ENCODE data around the gene ARL17B. TPM values are rescaled to one million over a fixed set of nuclear protein-coding genes. Genes with fewer than 3 reads are reported as not detected.
"Not testable (repeated sequence)": the region's sequence is repeated elsewhere in the genome, so short reads cannot be mapped to it uniquely, and the experiment has no call there.

ARL17B gene
- total RNA-seq (15.0 and 20.5 TPM in 2 replicates), polyA plus RNA-seq (18.8 and 23.8 TPM in 2 replicates)

GRCh38 chr17:46361755-46362154, at the start of gene ARL17B:
Gene ARL17B, minus strand, starts transcription at chr17:46361766. Its CDS starts 3,369 bp downstream, at chr17:46358397.
- DNase-seq (ENCODE audit: low read depth in 1 of 2, low spot score in 1 of 2); H3K9me3 ChIP-seq (ENCODE audit: low read depth); H3K27ac ChIP-seq; H3K4me3 ChIP-seq; H3K27me3 ChIP-seq; H3K4me1 ChIP-seq (ENCODE audit: low read depth); H3K36me3 ChIP-seq: not testable (repeated sequence)

GRCh38 chr17:46409864-46410263, 48.3 kb upstream of the ARL17B start:
- H3K27ac ChIP-seq; H3K27me3 ChIP-seq; H3K36me3 ChIP-seq; H3K4me3 ChIP-seq; H3K4me1 ChIP-seq (ENCODE audit: low read depth); H3K9me3 ChIP-seq (ENCODE audit: low read depth); DNase-seq (ENCODE audit: low read depth in 1 of 2, low spot score in 1 of 2): not testable (repeated sequence)

GRCh38 chr17:46407155-46407554, 45.6 kb upstream of the ARL17B start:
- H3K4me3 ChIP-seq; H3K27me3 ChIP-seq; H3K27ac ChIP-seq; H3K36me3 ChIP-seq; H3K9me3 ChIP-seq (ENCODE audit: low read depth); DNase-seq (ENCODE audit: low read depth in 1 of 2, low spot score in 1 of 2); H3K4me1 ChIP-seq (ENCODE audit: low read depth): not testable (repeated sequence)

- H3K36me3 ChIP-seq; H3K27me3 ChIP-seq; H3K4me1 ChIP-seq (ENCODE audit: low read depth); H3K4me3 ChIP-seq; H3K9me3 ChIP-seq (ENCODE audit: low read depth); DNase-seq (ENCODE audit: low read depth in 1 of 2, low spot score in 1 of 2); H3K27ac ChIP-seq: not testable (repeated sequence)
Measured at GRCh38 chr17:46401033-46401787, 39.6 kb upstream of the ARL17B start.

- not testable (repeated sequence) for H3K36me3 ChIP-seq; H3K27me3 ChIP-seq; H3K9me3 ChIP-seq (ENCODE audit: low read depth); H3K4me3 ChIP-seq; DNase-seq (ENCODE audit: low read depth in 1 of 2, low spot score in 1 of 2); H3K27ac ChIP-seq; H3K4me1 ChIP-seq (ENCODE audit: low read depth)
Measured at GRCh38 chr17:46400543-46400942, 39.0 kb upstream of the ARL17B start.

- not testable (repeated sequence) for H3K4me1 ChIP-seq (ENCODE audit: low read depth); DNase-seq (ENCODE audit: low read depth in 1 of 2, low spot score in 1 of 2); H3K9me3 ChIP-seq (ENCODE audit: low read depth); H3K4me3 ChIP-seq; H3K36me3 ChIP-seq; H3K27me3 ChIP-seq; H3K27ac ChIP-seq
Measured at GRCh38 chr17:46399993-46400392, 38.4 kb upstream of the ARL17B start.

- not testable (repeated sequence) for DNase-seq (ENCODE audit: low read depth in 1 of 2, low spot score in 1 of 2); H3K9me3 ChIP-seq (ENCODE audit: low read depth); H3K4me1 ChIP-seq (ENCODE audit: low read depth); H3K27me3 ChIP-seq; H3K4me3 ChIP-seq; H3K27ac ChIP-seq; H3K36me3 ChIP-seq
Measured at GRCh38 chr17:46396292-46396691, 34.7 kb upstream of the ARL17B start.

GRCh38 chr17:46393702-46394101, 32.1 kb upstream of the ARL17B start:
- H3K4me3 ChIP-seq; H3K4me1 ChIP-seq (ENCODE audit: low read depth); H3K9me3 ChIP-seq (ENCODE audit: low read depth); H3K27me3 ChIP-seq; DNase-seq (ENCODE audit: low read depth in 1 of 2, low spot score in 1 of 2); H3K36me3 ChIP-seq; H3K27ac ChIP-seq: not testable (repeated sequence)

GRCh38 chr17:46385491-46385890, 23.9 kb upstream of the ARL17B start:
- H3K4me1 ChIP-seq (ENCODE audit: low read depth); DNase-seq (ENCODE audit: low read depth in 1 of 2, low spot score in 1 of 2); H3K9me3 ChIP-seq (ENCODE audit: low read depth); H3K27ac ChIP-seq; H3K27me3 ChIP-seq; H3K36me3 ChIP-seq; H3K4me3 ChIP-seq: not testable (repeated sequence)

GRCh38 chr17:46383118-46383517, 21.6 kb upstream of the ARL17B start:
- H3K9me3 ChIP-seq (ENCODE audit: low read depth); H3K27me3 ChIP-seq; H3K36me3 ChIP-seq; DNase-seq (ENCODE audit: low read depth in 1 of 2, low spot score in 1 of 2); H3K4me3 ChIP-seq; H3K27ac ChIP-seq; H3K4me1 ChIP-seq (ENCODE audit: low read depth): not testable (repeated sequence)

- not testable (repeated sequence) for H3K4me1 ChIP-seq (ENCODE audit: low read depth); H3K27ac ChIP-seq; H3K36me3 ChIP-seq; DNase-seq (ENCODE audit: low read depth in 1 of 2, low spot score in 1 of 2); H3K27me3 ChIP-seq; H3K4me3 ChIP-seq; H3K9me3 ChIP-seq (ENCODE audit: low read depth)
Measured at GRCh38 chr17:46373418-46373817, 11.9 kb upstream of the ARL17B start.

- not testable (repeated sequence) for DNase-seq (ENCODE audit: low read depth in 1 of 2, low spot score in 1 of 2); H3K9me3 ChIP-seq (ENCODE audit: low read depth); H3K27me3 ChIP-seq; H3K27ac ChIP-seq; H3K36me3 ChIP-seq; H3K4me1 ChIP-seq (ENCODE audit: low read depth); H3K4me3 ChIP-seq
Measured at GRCh38 chr17:46372236-46373229, 11.0 kb upstream of the ARL17B start.

GRCh38 chr17:46367520-46367919, 6.0 kb upstream of the ARL17B start:
- H3K27me3 ChIP-seq; DNase-seq (ENCODE audit: low read depth in 1 of 2, low spot score in 1 of 2); H3K4me1 ChIP-seq (ENCODE audit: low read depth); H3K36me3 ChIP-seq; H3K9me3 ChIP-seq (ENCODE audit: low read depth); H3K4me3 ChIP-seq; H3K27ac ChIP-seq: not testable (repeated sequence)

- not testable (repeated sequence) for DNase-seq (ENCODE audit: low read depth in 1 of 2, low spot score in 1 of 2); H3K4me3 ChIP-seq; H3K36me3 ChIP-seq; H3K9me3 ChIP-seq (ENCODE audit: low read depth); H3K4me1 ChIP-seq (ENCODE audit: low read depth); H3K27ac ChIP-seq; H3K27me3 ChIP-seq
Measured at GRCh38 chr17:46361145-46361735, 326 bp downstream of the ARL17B start.
